Body of pancreas (tissue), 4 donors: Measurements from ENCODE around the gene CADPS. TPM values are rescaled to one million over a fixed set of nuclear protein-coding genes. Genes with fewer than 3 reads are reported as not detected.

Experiments used
- ATAC-seq: fragments of 150-250 bp; one replicate; pipeline ENCODE4 v1.9.1; 2016
- DNase-seq, 4 donors: peaks; one replicate each; pipeline ENCODE4 v3.0.0-alpha.2; 2019
- H3K27ac ChIP-seq, 4 donors: fragments of 200-600 bp; sonication (generic); 1 replicate in 3 of 4; 2 replicates in 1 of 4; pipeline versions ENCODE4 v1.5.1 to v1.6.1; 2016 to 2019; ENCODE audit warnings: mild to moderate bottlenecking in 1 of 4, mixed read lengths in 1 of 4, moderate library complexity in 1 of 4
- H3K27me3 ChIP-seq, 2 donors: fragments of 200-600 bp; sonication (generic); one replicate each; pipeline ENCODE4 v1.6.0; 2016; ENCODE audit warnings: mild to moderate bottlenecking in 1 of 2
- H3K36me3 ChIP-seq, 2 donors: fragments of 200-600 bp; sonication (generic); replicated peaks in 1 of 2; 2 replicates each; pipeline ENCODE4 v1.5.1; 2016; ENCODE audit warnings: low read depth in 2 of 2; ENCODE audit not compliant: insufficient read depth in 1 of 2
- H3K4me1 ChIP-seq: fragments of 200-600 bp; sonication (generic); one replicate; pipeline ENCODE4 v1.6.0; 2016
- H3K4me3 ChIP-seq, 2 donors: fragments of 200-600 bp; sonication (generic); 1 replicate in 1 of 2; 2 replicates in 1 of 2; pipeline ENCODE4 v1.5.1; 2016 to 2019
- H3K9me3 ChIP-seq, 3 donors: fragments of 200-600 bp; sonication (generic); 1 replicate in 2 of 3; 2 replicates in 1 of 3; pipeline ENCODE4 v1.5.1; 2016
- CTCF ChIP-seq, 7 experiments: fragments of 450-650 bp in 4 of 7; fragments of 200-600 bp in 3 of 7; sonication (generic) in 3 of 7; IDR thresholded peaks; one replicate each; pipeline ENCODE4 v1.5.1; 2016 to 2019; ENCODE audit warnings: antibody characterized with exemption in 7 of 7
- POLR2A ChIP-seq, 3 donors: fragments of 450-650 bp; IDR thresholded peaks; one replicate each; pipeline ENCODE4 v1.6.1; 2016; ENCODE audit warnings: antibody characterized with exemption in 3 of 3, mild to moderate bottlenecking in 2 of 3
- WGBS, 2 donors: methylation state at CpG; one replicate each; pipeline ENCODE4 v1.1.5; 2017; 5-methylcytosine and 5-hydroxymethylcytosine counted together
- intact Hi-C: fragments of 100-400 bp; cut with DNase I; formaldehyde crosslinking; loops from one replicate; pipeline ENCODE4 v1.15.1; 2023
- total RNA-seq, 2 donors: library from RNA; depleted of rRNA; stranded (reverse); fragments of >200 nt; gene quantifications; one replicate each; pipeline ENCODE4 v1.1.0, GENCODE V29; 2016

Gene CADPS
- 10 to 100 TPM; 22.1 to 67.6 TPM for total RNA-seq

GRCh38 chr3:62874711-62875557 lies at the start of gene CADPS:
CADPS (minus strand) TSS chr3:62875416; CDS start chr3:62875029, 387 bp downstream.
- Histone ChIP-seq H3K4me3 (peak within 1 kb of the TSS; percentile 1 to 54), H3K27me3 (peaks cover 0 to 3% of the 10 kb centered on the region in 2 donors), H3K27ac (peak within 1 kb of the TSS; percentile 50 to 81 (median 64)), H3K4me1 (peaks cover 13% of the 10 kb centered on the region), H3K36me3 (no peaks in the 10 kb centered on the region), H3K9me3 (no peaks in the 10 kb centered on the region)
- ATAC-seq, result peak; percentile 27
- DNase-seq, result peak; percentile 18 to 45 (median 34)
- TF ChIP-seq CTCF (IDR thresholded peaks at IDR 0.05) (no peak), POLR2A (IDR thresholded peaks at IDR 0.05) (peak in 2 of 3 donors; percentile 19 to 27)
- WGBS, 2 donors, result 1 to 4% methylated on average over 26 to 75 of the region's 85 CpGs
- intact Hi-C loops, result no loop called here

- Histone ChIP-seq H3K4me3 (no peak overlapping the region), H3K36me3 (no peaks in the 10 kb centered on the region), H3K4me1 (no peaks in the 10 kb centered on the region), H3K27ac (no peak overlapping the region), H3K9me3 (no peaks in the 10 kb centered on the region), H3K27me3 (no peaks in the 10 kb centered on the region)
- DNase-seq (no peak), ATAC-seq (no peak)
- WGBS, 2 donors, result 50 to 61% methylated on average over 2 of the region's 2 CpGs
- intact Hi-C loops, result no loop called here
- TF ChIP-seq POLR2A (IDR thresholded peaks at IDR 0.05), result no peak
- TF ChIP-seq CTCF (IDR thresholded peaks at IDR 0.05), result no peak
Measured at GRCh38 chr3:62923066-62923465, 47.9 kb upstream of the CADPS start.

- intact Hi-C loops, result no loop called here
- H3K4me1 ChIP-seq, result no peaks in the 10 kb centered on the region
- H3K27ac ChIP-seq, result no peak overlapping the region
- 42 to 62% methylated on average over 2 of the region's 2 CpGs for WGBS, 2 donors
- H3K36me3 ChIP-seq, result no peaks in the 10 kb centered on the region
- no peak for DNase-seq
- no peaks in the 10 kb centered on the region for H3K9me3 ChIP-seq
- no peak for ATAC-seq
- no peaks in the 10 kb centered on the region for H3K27me3 ChIP-seq
- H3K4me3 ChIP-seq, result no peak overlapping the region
- no peak for TF ChIP-seq POLR2A (IDR thresholded peaks at IDR 0.05)
- no peak for TF ChIP-seq CTCF (IDR thresholded peaks at IDR 0.05)
Measured at GRCh38 chr3:62922326-62922725, 47.1 kb upstream of the CADPS start.

GRCh38 chr3:62920466-62920784 lies 45.2 kb upstream of the CADPS start:
- intact Hi-C loops, result no loop called here
- ATAC-seq, result no peak
- no peaks in the 10 kb centered on the region for H3K27me3 ChIP-seq

More at GRCh38 chr3:62920466-62920784, 45.2 kb upstream of the CADPS start:
- no peak for TF ChIP-seq CTCF (IDR thresholded peaks at IDR 0.05)
- no peak for TF ChIP-seq POLR2A (IDR thresholded peaks at IDR 0.05)
- no peak for DNase-seq
- Histone ChIP-seq H3K4me3 (no peak overlapping the region), H3K9me3 (no peaks in the 10 kb centered on the region), H3K4me1 (no peaks in the 10 kb centered on the region), H3K27ac (no peak overlapping the region), H3K36me3 (no peaks in the 10 kb centered on the region)
